KOPT-K1 (cell line): Measurements from ENCODE around the gene VSIG10L.

Experiments used
- H3K27ac ChIP-seq: fragments of 200-600 bp; sonication (generic); 2 replicates; pipeline ENCODE4 v1.5.1; 2016; ENCODE audit warnings: antibody characterized with exemption, mild to moderate bottlenecking, low read depth, low read length; ENCODE audit not compliant: poor library complexity, severe bottlenecking
- H3K36me3 ChIP-seq: fragments of 200-600 bp; sonication (generic); 2 replicates; pipeline ENCODE4 v1.5.1; 2017; ENCODE audit warnings: antibody characterized with exemption, mild to moderate bottlenecking, low read length, moderate library complexity; ENCODE audit not compliant: insufficient read depth
- H3K9me3 ChIP-seq: fragments of 200-600 bp; sonication (generic); 2 replicates; pipeline ENCODE4 v1.5.1; 2017; ENCODE audit warnings: antibody characterized with exemption, low read length, mild to moderate bottlenecking; ENCODE audit not compliant: insufficient read depth, poor library complexity, severe bottlenecking

VSIG10L gene

GRCh38 chr19:51319649-51320279, 22.2 kb downstream of the VSIG10L start:
- Histone ChIP-seq H3K36me3 (no peaks in the 10 kb centered on the region), H3K27ac (no peak overlapping the region), H3K9me3 (no peaks in the 10 kb centered on the region)

DNA sequence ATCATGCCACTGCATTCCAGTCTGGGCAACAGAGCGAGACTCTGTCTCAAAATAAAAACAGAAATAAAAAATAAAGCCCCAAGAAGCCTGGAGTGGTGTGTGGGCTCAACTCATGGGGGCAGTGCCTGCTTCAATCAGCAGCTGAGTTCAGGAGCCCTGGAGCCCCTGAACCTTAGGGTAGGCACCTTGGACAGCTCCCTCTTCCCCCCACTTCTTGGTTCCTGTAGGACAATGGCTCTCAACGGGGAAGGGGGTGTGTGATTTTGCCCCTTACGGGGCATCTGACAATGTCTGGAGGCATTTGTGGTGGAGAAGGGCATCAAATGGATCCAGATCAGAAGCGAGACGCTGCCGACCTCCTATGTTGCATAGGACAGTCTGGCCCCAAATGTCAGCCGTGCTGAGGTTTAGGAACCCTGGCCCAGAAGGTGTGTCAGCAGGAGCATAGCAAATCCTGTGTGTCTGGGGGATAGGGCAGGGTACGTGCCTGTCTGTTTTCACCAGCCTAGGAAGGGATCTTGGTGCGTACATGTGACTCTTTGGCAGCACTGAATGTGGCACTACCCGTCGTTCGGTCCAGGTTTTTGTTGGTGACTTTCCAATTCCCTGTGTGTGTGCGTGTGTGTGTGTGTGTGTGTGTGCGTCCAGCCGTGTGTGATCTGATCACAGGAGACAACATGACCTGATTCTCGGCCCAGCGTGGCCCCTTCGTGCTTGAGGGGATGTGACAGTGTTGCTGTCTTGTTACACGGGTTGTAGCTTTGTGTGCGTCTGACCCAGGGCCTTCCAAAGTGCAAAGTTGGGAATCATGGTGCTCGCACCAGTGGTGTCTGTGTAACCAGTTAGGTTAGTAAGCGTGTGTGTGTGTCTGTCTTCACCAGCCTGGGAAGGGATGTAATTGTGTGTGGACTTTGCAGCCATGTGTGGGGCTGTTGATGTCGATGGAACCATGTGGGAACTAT, 23.0 kb downstream of the VSIG10L start:
- H3K36me3 ChIP-seq: no peaks in the 10 kb centered on the region
- no peaks in the 10 kb centered on the region for H3K9me3 ChIP-seq
- H3K27ac ChIP-seq: no peak overlapping the region

DNA sequence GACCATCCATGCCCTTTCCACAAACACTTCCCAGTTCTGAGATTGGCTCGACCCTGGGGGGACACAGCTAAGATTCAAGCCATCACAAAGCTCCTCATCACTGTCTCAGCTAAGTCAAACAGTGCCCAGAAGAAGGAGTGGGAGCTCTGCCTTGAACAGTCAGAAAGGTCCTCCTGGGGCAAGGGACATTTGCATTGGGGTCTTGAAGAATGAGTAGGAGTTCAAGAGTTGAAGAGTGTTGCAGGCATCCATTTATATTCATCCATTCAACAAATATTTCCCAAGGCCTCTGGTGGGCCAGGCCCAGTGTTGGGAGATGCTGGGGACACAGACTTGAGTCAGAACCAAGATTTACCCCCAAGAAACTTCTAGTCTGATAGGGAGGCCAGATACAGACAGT, 24.0 kb downstream of the VSIG10L start:
- Histone ChIP-seq H3K9me3 (no peaks in the 10 kb centered on the region), H3K36me3 (no peaks in the 10 kb centered on the region), H3K27ac (no peak overlapping the region)

GRCh38 chr19:51317376-51317775, 24.6 kb downstream of the VSIG10L start:
- H3K27ac ChIP-seq: no peak overlapping the region
- H3K36me3 ChIP-seq: no peaks in the 10 kb centered on the region
- no peaks in the 10 kb centered on the region for H3K9me3 ChIP-seq

DNA sequence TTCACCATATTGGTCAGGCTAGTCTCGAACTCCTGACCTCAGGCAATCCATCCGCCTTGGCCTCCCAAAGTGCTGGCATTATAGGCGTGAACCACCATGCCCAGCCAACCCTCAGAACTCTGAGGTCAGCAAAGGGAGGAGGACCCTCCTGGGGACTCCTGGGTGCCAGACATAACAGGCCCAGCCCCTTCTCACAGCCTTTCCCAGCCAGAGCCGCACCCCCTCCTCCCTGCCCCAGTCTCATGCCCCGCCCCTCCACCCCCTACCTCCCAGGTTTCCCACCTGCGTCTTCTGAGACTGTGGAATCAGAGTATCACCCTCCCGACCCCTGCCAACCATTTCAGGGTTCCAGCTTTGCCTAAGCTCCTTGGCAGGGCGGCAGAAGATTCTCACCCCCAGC, 25.3 kb downstream of the VSIG10L start:
- Histone ChIP-seq H3K36me3 (no peaks in the 10 kb centered on the region), H3K27ac (no peak overlapping the region), H3K9me3 (no peaks in the 10 kb centered on the region)

DNA sequence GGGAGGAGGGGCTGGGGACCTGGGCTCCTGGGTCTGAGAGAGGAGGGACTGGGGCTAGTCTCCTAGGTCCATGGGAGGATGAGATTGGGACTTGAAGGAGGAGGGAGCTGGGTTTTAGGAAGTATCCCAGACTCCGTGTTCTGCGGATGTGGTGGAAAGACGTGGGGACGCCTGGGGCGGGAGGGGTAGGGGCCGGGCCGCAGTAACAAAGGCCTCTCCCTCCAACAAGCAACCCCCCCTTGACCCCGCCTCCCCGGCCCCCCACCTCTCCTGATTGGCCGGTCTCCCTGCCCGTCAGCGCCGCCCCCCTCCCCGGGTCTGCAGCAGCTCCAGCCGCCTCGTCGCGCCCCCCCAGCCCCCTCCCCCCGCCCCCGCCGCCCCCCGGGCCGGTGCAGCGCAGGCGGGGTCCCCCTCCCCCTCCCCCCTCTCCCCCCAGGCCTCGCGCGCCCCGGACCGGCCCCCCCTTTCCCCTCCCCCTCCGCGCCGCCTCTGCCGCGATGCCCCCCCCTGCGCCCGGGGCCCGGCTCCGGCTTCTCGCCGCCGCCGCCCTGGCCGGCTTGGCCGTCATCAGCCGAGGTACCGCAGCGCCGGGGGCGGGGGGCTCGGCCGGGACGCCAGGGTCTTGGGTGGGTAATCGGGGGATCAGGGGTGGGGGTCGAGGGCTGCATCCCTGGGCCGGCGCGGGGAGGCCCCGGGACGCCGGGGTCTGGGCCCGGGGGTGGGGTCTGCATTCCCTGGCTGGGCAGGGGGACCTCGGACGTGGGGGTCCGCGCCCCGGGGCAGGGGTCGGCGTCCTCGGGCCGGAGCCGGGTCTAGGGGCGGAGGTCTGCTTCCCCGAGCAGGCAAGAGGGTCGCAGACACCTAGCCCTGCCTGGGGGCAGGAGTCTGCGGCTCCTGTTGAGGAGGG, 30.3 kb downstream of the VSIG10L start, which contains the start of gene IGLON5:
IGLON5 (plus strand) TSS at position 294 of the 907 bp plus-strand sequence; CDS start at position 498, 204 bp downstream.
- Histone ChIP-seq H3K27ac (no peak within 1 kb of the TSS), H3K36me3 (no peaks in the 10 kb centered on the region), H3K9me3 (peaks cover 17% of the 10 kb centered on the region)

DNA sequence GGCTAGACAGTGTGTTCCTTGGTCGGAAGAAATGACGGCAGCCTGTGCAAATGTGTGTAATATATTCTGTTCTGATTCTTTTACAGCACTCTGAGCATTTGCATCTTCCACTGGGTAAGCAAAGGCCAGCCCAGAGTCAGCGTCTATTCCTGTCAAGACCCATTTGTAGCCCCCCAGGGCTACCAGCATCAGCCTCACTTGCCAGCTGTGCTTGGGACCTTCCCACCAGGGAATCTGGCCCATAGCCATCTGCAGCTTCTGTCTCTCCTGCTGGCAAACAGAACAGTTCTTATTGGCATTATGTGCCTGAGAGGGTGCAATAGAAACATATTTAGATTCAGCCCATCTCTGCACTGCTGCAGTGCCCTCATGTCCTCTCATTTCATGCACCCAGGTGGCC, 36.5 kb downstream of the VSIG10L start:
- Histone ChIP-seq H3K9me3 (peaks cover 41% of the 10 kb centered on the region), H3K36me3 (no peaks in the 10 kb centered on the region), H3K27ac (no peak overlapping the region)

GRCh38 chr19:51301266-51301665, 40.7 kb downstream of the VSIG10L start:
- Histone ChIP-seq H3K27ac (no peak overlapping the region), H3K9me3 (peaks cover 23% of the 10 kb centered on the region), H3K36me3 (no peaks in the 10 kb centered on the region)

DNA sequence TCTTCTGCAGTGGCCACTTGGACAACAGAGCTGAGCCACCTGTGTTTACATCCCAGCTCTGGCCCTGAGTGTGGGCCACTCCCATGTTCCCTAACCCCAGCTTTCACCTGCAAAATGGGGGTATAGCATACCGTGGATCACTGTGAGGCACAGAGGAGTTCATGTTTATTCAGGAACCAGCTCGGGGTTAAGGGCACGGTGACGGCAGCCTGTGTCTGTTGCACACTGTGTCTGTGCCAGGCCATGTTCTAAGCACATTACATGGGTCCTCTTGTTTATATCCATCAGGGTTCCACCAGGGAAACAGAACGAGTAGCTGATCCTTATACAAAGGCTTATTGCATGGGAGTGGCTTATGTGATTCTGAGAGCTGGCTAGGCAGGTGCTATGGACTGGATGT, 44.5 kb downstream of the VSIG10L start:
- no peaks in the 10 kb centered on the region for H3K36me3 ChIP-seq
- H3K9me3 ChIP-seq: peaks cover 11% of the 10 kb centered on the region
- H3K27ac ChIP-seq: no peak overlapping the region

DNA sequence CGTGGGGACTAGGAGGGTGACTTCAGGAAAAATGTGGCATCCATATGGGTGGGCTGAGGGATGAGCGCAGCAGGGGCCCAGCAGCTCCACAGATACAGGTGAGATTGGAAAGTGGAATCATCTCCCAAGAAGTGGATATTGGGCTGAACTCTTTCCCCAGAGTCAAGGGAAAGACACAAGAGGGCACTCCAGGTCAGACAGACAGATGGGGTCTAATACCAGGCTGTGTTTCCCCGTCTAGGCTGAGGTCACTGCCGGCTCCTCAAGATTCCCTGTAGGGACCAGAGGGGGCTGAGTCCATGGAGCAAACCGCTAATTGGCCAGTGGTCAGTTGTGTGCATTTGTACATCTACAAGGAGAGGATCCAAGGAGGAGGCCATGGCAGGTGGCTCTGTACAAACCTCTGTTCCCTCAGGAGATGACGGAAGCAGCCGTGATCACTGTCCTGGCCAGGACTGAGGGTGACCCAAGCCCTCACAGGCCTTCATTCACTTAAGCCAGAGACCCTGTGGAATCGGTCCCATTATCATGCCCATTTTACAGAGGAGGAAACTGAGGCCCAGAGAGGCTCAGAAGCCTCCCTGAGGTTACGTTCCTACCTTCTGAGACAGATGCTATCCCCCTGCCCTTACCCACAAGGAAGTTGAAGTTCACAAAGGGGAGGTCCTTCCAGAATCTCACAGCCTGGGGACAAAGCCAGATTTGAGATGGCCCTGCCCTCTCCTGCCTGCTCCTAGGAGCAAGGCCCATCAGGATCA, 45.4 kb downstream of the VSIG10L start:
- Histone ChIP-seq H3K36me3 (no peaks in the 10 kb centered on the region), H3K9me3 (peaks cover 2% of the 10 kb centered on the region), H3K27ac (no peak overlapping the region)

- no peak overlapping the region for H3K27ac ChIP-seq
- H3K9me3 ChIP-seq: no peaks in the 10 kb centered on the region
- H3K36me3 ChIP-seq: no peaks in the 10 kb centered on the region
Observed at GRCh38 chr19:51295382-51296126, 46.4 kb downstream of the VSIG10L start.

DNA sequence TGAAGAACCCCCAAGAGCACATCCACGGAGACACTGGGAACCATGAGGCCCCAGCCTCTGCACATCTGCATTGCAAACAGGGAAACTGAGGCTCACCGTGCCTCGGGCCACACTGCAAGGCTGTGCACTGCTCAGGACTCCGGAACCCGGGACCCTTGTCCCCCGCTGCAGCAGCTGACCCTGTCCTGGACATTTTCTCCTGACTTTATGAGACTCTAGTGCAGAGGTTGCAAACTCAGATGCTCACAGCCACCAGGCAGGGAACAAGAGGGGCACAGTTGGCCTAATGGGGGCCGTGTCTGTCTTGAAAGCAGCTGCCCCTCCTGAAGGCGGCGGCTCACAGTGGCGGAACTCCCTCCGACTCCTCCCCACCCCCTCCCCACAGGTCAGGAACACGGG, 47.0 kb downstream of the VSIG10L start:
- no peak overlapping the region for H3K27ac ChIP-seq
- no peaks in the 10 kb centered on the region for H3K9me3 ChIP-seq
- H3K36me3 ChIP-seq: no peaks in the 10 kb centered on the region

GRCh38 chr19:51294211-51294976, 47.5 kb downstream of the VSIG10L start:
- Histone ChIP-seq H3K9me3 (no peaks in the 10 kb centered on the region), H3K36me3 (no peaks in the 10 kb centered on the region), H3K27ac (no peak overlapping the region)
